CD4-positive, alpha-beta T cell treated with Interleukin-12 subunit alpha and Interleukin-12 subunit beta, for 1 hour (primary cell): ENCODE measurements around the gene CSNK1D.

ENCODE experiments used
- DNase-seq: peaks from one replicate; pipeline ENCODE4 v3.0.0-alpha.2; 2020

Gene CSNK1D

GRCh38 chr17:82226809-82227628 is 46.5 kb downstream of the CSNK1D start:
- no peak for DNase-seq

- DNase-seq = no peak
These were observed 47.2 kb downstream of the CSNK1D start for GRCh38 chr17:82226146-82226808.

GRCh38 chr17:82225368-82226029 is 48.0 kb downstream of the CSNK1D start:
- DNase-seq = no peak

- DNase-seq = no peak
These were observed 48.8 kb downstream of the CSNK1D start for GRCh38 chr17:82224666-82225065.

- no peak for DNase-seq
These were observed 50.0 kb downstream of the CSNK1D start for GRCh38 chr17:82223517-82223916.

GRCh38 chr17:82222816-82223215 is 50.7 kb downstream of the CSNK1D start:
- DNase-seq = no peak

- DNase-seq = no peak
These were observed 52.1 kb downstream of the CSNK1D start for GRCh38 chr17:82221341-82221902.

- no peak for DNase-seq
These were observed 53.5 kb downstream of the CSNK1D start for GRCh38 chr17:82219753-82220709.

- no peak for DNase-seq
These were observed 54.4 kb downstream of the CSNK1D start for GRCh38 chr17:82219083-82219482.

GRCh38 chr17:82218349-82219075 is 55.0 kb downstream of the CSNK1D start:
- DNase-seq = no peak

- DNase-seq = no peak
These were observed 55.8 kb downstream of the CSNK1D start for GRCh38 chr17:82217530-82218204.

- DNase-seq = no peak
These were observed 56.4 kb downstream of the CSNK1D start for GRCh38 chr17:82217120-82217529.

- peak; percentile 67 for DNase-seq
These were observed 57.0 kb downstream of the CSNK1D start for GRCh38 chr17:82216301-82217119.

GRCh38 chr17:82215972-82216300 is 57.6 kb downstream of the CSNK1D start:
- DNase-seq = no peak

- DNase-seq = no peak
These were observed 58.2 kb downstream of the CSNK1D start for GRCh38 chr17:82215095-82215971.

GRCh38 chr17:82214012-82214628 is 59.4 kb downstream of the CSNK1D start:
- DNase-seq = no peak

GRCh38 chr17:82213251-82214011 is 60.1 kb downstream of the CSNK1D start:
- DNase-seq = peak; percentile 73
